GM12891 (cell line): Measurements from ENCODE around the gene DBNDD2.

ENCODE experiments used
- POLR2A ChIP-seq: IDR thresholded peaks from 2 replicates; pipeline ENCODE4 v1.6.1; 2011; ENCODE audit warnings: low read depth, low read length, control low read depth
- POLR2AphosphoS5 ChIP-seq: IDR thresholded peaks from 2 replicates; pipeline ENCODE4 v1.6.1; 2011; ENCODE audit warnings: low read depth, low read length, control low read depth
- POU2F2 ChIP-seq: IDR thresholded peaks from 2 replicates; pipeline ENCODE4 v1.6.1; 2011; ENCODE audit warnings: low read depth, mild to moderate bottlenecking, control low read depth, low read length, moderate library complexity
- SPI1 ChIP-seq: IDR thresholded peaks from 2 replicates; pipeline ENCODE4 v1.6.1; 2011; ENCODE audit warnings: low read depth, low read length, control low read depth
- TAF1 ChIP-seq: IDR thresholded peaks from 2 replicates; pipeline ENCODE4 v1.6.1; 2011; ENCODE audit warnings: low read depth, low read length, control low read depth

- TF ChIP-seq TAF1 (no peak), POLR2A (no peak), POLR2AphosphoS5 (no peak), SPI1 (no peak), POU2F2 (no peak)
Measured at GRCh38 chr20:45445805-45446562, 37.9 kb downstream of the DBNDD2 start.
